Hepatocyte (in vitro differentiated cells): Measurements from ENCODE around the gene PPIF.

Source experiments
- CTCF ChIP-seq: fragments of 200-600 bp; sonication (generic); IDR thresholded peaks from 2 replicates; pipeline ENCODE4 v1.5.1; 2016; ENCODE audit warnings: antibody characterized with exemption, mild to moderate bottlenecking; ENCODE audit not compliant: poor library complexity
- EZH2 ChIP-seq: fragments of 200-600 bp; sonication (generic); IDR thresholded peaks from 2 replicates; pipeline ENCODE4 v1.6.1; 2016; ENCODE audit warnings: antibody characterized with exemption, mild to moderate bottlenecking, borderline replicate concordance
- EZH2phosphoT487 ChIP-seq: fragments of 200-600 bp; sonication (generic); IDR thresholded peaks from one replicate; pipeline ENCODE4 v1.6.1; 2018; ENCODE audit warnings: antibody characterized with exemption, mild to moderate bottlenecking, low read depth, moderate library complexity; ENCODE audit not compliant: unreplicated experiment, severe bottlenecking

GRCh38 chr10:79397575-79398303, 50.5 kb downstream of the PPIF start:
- TF ChIP-seq CTCF = no peak
- no peak for TF ChIP-seq EZH2phosphoT487
- no peak for TF ChIP-seq EZH2
